Nasal cavity respiratory epithelium epithelial cell of viscerocranial mucosa (primary cell): ENCODE measurements around the gene ADAM15. TPM values are rescaled to one million over a fixed set of nuclear protein-coding genes. Genes with fewer than 3 reads are reported as not detected.

Experiments used
- total RNA-seq: library from RNA; depleted of rRNA; stranded (reverse); fragments of >200 nt; gene quantifications from 2 replicates; pipeline ENCODE4 v1.2.3, GENCODE V29; 2014

ADAM15 gene, protein sequence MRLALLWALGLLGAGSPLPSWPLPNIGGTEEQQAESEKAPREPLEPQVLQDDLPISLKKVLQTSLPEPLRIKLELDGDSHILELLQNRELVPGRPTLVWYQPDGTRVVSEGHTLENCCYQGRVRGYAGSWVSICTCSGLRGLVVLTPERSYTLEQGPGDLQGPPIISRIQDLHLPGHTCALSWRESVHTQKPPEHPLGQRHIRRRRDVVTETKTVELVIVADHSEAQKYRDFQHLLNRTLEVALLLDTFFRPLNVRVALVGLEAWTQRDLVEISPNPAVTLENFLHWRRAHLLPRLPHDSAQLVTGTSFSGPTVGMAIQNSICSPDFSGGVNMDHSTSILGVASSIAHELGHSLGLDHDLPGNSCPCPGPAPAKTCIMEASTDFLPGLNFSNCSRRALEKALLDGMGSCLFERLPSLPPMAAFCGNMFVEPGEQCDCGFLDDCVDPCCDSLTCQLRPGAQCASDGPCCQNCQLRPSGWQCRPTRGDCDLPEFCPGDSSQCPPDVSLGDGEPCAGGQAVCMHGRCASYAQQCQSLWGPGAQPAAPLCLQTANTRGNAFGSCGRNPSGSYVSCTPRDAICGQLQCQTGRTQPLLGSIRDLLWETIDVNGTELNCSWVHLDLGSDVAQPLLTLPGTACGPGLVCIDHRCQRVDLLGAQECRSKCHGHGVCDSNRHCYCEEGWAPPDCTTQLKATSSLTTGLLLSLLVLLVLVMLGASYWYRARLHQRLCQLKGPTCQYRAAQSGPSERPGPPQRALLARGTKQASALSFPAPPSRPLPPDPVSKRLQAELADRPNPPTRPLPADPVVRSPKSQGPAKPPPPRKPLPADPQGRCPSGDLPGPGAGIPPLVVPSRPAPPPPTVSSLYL
- 178 and 228 TPM in 2 replicates for total RNA-seq

DNA sequence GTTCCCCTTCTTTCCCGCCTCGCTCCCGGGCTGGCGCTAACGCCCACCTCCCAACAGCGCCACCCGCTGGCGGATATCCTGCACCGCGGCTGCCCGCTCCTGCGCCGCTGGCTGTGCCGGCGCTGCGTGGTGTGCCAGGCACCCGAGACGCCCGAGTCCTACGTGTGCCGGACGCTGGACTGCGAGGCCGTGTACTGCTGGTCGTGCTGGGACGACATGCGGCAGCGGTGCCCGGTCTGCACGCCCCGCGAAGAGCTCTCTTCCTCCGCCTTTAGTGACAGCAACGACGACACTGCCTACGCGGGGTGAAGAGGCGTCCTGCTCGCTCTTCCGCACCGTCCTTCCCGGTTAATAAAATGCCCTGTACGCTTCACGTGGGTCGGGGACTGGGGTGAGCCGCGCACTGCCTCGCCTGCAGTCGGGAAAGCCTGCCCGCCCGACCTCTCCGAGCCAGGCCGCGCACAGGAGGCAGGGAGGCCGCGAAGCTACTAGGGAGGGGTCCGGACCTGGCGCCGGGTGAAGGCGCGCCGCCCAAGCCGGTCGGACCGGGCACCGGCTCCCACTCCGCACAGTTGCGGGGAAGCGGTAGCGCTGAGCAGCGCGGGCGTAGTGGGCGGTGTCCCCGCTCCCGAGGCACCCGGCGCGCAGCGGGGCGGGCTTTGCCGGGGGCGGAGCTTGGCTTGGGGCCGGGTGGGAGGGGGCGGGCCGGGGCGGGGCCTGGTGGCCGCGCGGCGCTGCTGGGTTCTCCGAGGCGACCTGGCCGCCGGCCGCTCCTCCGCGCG lies at the start of gene ADAM15:
TSS of gene ADAM15 (plus strand) at position 757 of the 782 bp plus-strand sequence. CDS start 71 bp downstream, outside the sequence.

DNA sequence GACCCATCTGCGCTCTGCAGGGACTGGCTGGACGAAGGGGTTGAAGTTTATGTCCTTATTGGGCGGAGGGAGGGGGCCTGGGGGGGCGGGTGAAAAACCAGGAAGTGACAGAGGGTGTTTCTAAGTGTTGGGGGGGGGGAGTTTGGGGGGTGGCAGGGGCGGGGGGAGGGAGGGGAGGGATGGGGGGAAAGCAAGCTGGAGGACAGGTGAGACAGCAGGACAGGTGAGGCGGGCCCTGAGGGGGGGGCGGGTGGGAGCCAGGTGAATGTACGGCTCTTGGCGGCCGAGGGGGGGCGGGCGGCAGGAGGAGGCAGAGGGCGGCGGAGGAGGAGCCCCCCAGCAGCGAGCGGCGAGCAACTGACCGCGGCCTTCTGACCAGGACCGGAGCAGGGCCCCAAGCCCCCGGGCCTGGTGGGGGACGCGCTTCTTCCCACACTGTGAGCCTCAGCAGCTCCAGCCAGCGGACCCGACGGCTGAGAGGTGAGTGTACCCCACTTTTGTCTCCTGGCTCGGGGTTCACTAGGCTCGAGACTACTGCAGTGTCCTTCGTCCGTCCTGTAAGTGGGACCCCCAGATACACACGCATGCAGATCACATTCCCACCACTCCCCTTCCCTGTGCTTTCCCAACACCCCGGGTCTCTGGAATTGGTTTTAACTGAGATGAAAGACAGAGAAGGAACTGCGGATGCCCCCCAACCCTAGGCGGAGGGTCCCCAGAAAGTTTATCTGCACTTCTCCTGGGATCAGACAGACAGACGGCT lies 48.5 kb upstream of the ADAM15 start, which contains the start of gene ZBTB7B:
TSS of gene ZBTB7B (plus strand) at position 339 of the 763 bp plus-strand sequence. CDS start 11,859 bp downstream, outside the sequence.

DNA sequence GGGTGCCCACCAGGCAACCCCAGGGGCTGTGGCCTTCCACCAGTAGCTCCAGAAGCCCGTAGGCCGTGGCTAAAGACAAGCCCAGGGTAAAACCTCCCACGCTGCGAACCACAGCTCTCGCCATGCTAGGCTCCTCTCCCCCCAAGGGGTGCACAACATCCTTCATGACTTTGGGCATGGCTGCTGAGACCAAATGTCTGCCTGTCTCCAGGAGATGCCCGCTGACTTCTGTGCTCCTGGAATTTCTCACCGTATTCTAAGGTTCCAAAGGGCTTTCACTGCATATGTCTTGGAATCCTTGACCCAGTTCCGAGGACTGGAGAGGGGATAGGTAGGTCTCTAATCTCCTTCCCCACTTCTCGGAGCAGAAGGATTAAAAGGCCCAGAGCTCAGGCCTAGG lies 17.6 kb upstream of the ADAM15 start, which contains the start of the genes DCST1 and DCST2:
TSS of gene DCST1 (plus strand) at position 301 of the 400 bp plus-strand sequence. CDS start 213 bp downstream, outside the sequence.
TSS of gene DCST2 (minus strand) at position 258 of the 400 bp plus-strand sequence. CDS start at position 178, 80 bp downstream.

DNA sequence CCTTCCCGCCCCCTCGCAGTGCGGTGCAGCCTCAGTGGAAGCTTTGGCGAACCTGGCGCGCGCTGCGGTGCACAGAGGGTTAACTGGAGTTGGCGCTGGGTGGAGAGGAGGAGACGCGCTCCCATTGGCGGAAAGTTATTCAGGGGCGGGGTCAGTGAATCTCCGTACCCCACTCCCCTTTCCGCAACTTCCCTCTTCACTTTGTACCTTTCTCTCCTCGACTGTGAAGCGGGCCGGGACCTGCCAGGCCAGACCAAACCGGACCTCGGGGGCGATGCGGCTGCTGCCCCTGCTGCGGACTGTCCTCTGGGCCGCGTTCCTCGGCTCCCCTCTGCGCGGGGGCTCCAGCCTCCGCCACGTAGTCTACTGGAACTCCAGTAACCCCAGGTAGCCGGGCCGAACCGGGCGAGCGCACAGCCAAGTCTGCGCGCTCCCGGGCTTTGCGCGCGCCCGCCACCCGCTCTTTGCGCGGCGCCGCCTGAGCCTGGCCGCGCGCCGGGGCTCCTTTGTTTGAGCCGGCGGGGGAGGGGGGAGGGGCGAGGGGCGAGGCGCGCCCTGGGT lies 12.5 kb downstream of the ADAM15 start, which contains the start of gene EFNA4:
TSS of gene EFNA4 (plus strand) at position 191 of the 561 bp plus-strand sequence. CDS start at position 275, 84 bp downstream.

DNA sequence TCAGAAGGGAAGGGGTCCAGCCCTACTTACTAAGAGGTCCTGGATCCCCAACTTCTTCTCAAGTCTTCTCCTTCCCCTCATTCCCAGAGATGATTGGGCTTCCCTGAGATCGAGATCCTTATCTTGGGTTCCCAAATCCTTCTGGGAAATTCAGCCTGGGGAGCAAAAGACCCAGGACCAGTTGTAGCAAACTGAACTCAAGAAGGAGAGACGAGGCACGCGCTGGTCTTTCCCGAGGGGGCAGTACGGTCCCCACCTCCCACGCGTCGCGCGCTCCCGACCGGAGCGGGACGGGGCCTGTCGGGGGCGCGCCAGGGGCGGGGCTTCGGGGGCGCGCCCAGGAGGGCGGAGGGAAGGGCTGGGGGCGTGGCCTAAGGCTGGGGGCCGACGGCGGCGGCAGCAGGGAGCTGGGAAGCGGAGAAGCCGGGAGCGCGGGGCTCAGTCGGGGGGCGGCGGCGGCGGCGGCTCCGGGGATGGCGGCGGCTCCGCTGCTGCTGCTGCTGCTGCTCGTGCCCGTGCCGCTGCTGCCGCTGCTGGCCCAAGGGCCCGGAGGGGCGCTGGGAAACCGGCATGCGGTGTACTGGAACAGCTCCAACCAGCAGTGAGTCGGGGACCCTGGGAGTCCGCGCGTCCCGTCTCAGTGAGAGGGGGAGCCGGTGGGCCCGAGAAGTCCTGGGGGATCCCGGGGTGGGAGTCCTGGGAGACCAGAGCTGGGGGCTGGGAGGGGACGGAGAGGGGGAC lies 27.5 kb downstream of the ADAM15 start, which contains the start of gene EFNA3:
TSS of gene EFNA3 (plus strand) at position 369 of the 741 bp plus-strand sequence. CDS start at position 474, 105 bp downstream.

Other genes starting within 250 kb of the ADAM15 start
- gene KCNN3, start 181.0 kb upstream of the ADAM15 start, total RNA-seq, result not detected in 2 replicates
- 14.7 and 14.8 TPM in 2 replicates for gene PMVK, start 114.6 kb upstream of the ADAM15 start, total RNA-seq
- gene PBXIP1, start 95.2 kb upstream of the ADAM15 start, total RNA-seq, result 22.6 and 72.8 TPM in 2 replicates
- 11.6 and 15.4 TPM in 2 replicates for gene PYGO2, start 89.5 kb upstream of the ADAM15 start, total RNA-seq
- gene SHC1, start 80.6 kb upstream of the ADAM15 start, total RNA-seq, result 216 and 401 TPM in 2 replicates
- 27.0 and 58.1 TPM in 2 replicates for gene CKS1B, start 76.6 kb upstream of the ADAM15 start, total RNA-seq
- 49.9 and 57.1 TPM in 2 replicates for gene FLAD1, start 68.0 kb upstream of the ADAM15 start, total RNA-seq
- 1.00 TPM in 1 of 2 replicates, not detected in the other for gene LENEP, start 57.7 kb upstream of the ADAM15 start, total RNA-seq
- gene ZBTB7B, start 48.5 kb upstream of the ADAM15 start, total RNA-seq, result 57.8 and 70.3 TPM in 2 replicates
- 0.34 and 0.36 TPM in 2 replicates for gene DCST2, start 17.5 kb upstream of the ADAM15 start, total RNA-seq
- gene DCST1, start 17.5 kb upstream of the ADAM15 start, total RNA-seq, result not detected in 2 replicates
- gene EFNA4, start 12.4 kb downstream of the ADAM15 start, total RNA-seq, result 5.5 and 8.8 TPM in 2 replicates
- 4.1 and 8.4 TPM in 2 replicates for gene EFNA3, start 27.5 kb downstream of the ADAM15 start, total RNA-seq
- gene EFNA1, start 76.6 kb downstream of the ADAM15 start, total RNA-seq, result 17.4 and 73.1 TPM in 2 replicates
- 46.0 and 177 TPM in 2 replicates for gene SLC50A1, start 84.5 kb downstream of the ADAM15 start, total RNA-seq
- gene DPM3, start 89.2 kb downstream of the ADAM15 start, total RNA-seq, result 8.5 and 22.2 TPM in 2 replicates
- 92.3 and 125 TPM in 2 replicates for gene KRTCAP2, start 122.0 kb downstream of the ADAM15 start, total RNA-seq
- 0.34 and 1.3 TPM in 2 replicates for gene TRIM46, start 122.5 kb downstream of the ADAM15 start, total RNA-seq
- gene THBS3, start 156.6 kb downstream of the ADAM15 start, total RNA-seq, result 11.3 and 19.6 TPM in 2 replicates
- gene MTX1, start 157.4 kb downstream of the ADAM15 start, total RNA-seq, result 25.9 and 49.2 TPM in 2 replicates
- 4.4 and 9.6 TPM in 2 replicates for gene ENTREP3, start 204.2 kb downstream of the ADAM15 start, total RNA-seq
- 38.3 and 47.0 TPM in 2 replicates for gene SCAMP3, start 211.0 kb downstream of the ADAM15 start, total RNA-seq
- 19.5 and 28.3 TPM in 2 replicates for gene CLK2, start 222.2 kb downstream of the ADAM15 start, total RNA-seq
- gene HCN3, start 226.1 kb downstream of the ADAM15 start, total RNA-seq, result 0.68 and 1.1 TPM in 2 replicates